GM21723 (cell line): ENCODE measurements around the gene EPM2AIP1.
A peak's percentile ranks its signal among the peaks of the same experiment; 100 is the strongest.
"Not testable (repeated sequence)": the region's sequence is repeated elsewhere in the genome, so short reads cannot be mapped to it uniquely, and the experiment has no call there.

Experiments
- ATAC-seq: cut with Tn5 transposase; IDR thresholded peaks from one replicate; pipeline ENCODE4 v1.9.1; 2021; ENCODE audit warnings: mild to moderate bottlenecking, moderate library complexity; ENCODE audit not compliant: unreplicated experiment

The EPM2AIP1 gene

DNA sequence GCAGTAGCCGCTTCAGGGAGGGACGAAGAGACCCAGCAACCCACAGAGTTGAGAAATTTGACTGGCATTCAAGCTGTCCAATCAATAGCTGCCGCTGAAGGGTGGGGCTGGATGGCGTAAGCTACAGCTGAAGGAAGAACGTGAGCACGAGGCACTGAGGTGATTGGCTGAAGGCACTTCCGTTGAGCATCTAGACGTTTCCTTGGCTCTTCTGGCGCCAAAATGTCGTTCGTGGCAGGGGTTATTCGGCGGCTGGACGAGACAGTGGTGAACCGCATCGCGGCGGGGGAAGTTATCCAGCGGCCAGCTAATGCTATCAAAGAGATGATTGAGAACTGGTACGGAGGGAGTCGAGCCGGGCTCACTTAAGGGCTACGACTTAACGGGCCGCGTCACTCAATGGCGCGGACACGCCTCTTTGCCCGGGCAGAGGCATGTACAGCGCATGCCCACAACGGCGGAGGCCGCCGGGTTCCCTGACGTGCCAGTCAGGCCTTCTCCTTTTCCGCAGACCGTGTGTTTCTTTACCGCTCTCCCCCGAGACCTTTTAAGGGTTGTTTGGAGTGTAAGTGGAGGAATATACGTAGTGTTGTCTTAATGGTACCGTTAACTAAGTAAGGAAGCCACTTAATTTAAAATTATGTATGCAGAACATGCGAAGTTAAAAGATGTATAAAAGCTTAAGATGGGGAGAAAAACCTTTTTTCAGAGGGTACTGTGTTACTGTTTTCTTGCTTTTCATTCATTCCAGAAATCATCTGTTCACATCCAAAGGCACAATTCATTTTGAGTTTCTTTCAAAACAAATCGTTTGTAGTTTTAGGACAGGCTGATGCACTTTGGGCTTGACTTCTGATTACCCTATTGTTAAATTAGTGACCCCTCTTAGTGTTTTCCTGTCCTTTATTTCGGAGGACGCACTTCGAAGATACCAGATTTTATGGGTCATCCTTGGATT is 674 bp upstream of the EPM2AIP1 start, which contains the start of gene MLH1:
TSS of gene MLH1 (plus strand) at position 193 of the 958 bp plus-strand sequence. CDS start at position 223, 30 bp downstream.
- peak; percentile 93 for ATAC-seq

DNA sequence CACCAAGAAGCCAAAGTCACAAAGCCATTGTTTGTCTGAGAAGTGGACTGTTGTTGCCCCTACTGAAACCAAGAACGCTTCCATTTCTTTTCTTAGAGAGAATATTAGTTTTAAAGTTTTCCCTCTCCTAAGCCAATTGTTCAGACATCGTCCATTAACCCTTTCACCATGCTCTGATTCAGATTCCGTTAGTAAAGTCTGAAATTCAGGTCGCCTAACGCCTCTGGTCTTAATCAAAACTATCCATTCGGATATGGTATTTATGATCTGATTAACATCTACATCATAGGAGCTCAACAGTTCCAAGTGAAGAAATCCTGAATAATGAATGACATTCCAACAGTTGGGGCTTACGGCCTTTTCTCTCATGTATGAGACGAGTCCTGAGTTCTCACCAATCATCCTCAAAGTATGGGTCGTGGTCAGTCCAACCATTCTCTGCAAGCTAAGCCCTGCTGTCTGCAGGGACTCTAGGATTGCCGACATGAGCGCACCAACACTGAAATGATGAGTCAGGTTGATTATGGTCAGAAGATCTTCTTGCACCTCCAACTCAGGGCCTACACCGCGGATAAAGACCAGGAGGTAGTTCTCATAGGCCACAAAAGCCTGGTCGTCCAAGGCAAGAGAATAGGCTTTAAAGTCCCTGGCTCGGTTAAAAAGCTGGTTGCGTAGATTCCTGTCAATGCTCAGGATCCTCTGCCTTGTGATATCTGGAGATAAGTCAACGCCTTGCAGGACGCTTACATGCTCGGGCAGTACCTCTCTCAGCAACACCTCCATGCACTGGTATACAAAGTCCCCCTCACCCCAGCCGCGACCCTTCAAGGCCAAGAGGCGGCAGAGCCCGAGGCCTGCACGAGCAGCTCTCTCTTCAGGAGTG is 767 bp downstream of the EPM2AIP1 start:
- ATAC-seq, result no peak

GRCh38 chr3:36991147-36991546 is 1.8 kb downstream of the EPM2AIP1 start:
- ATAC-seq, result no peak

GRCh38 chr3:36989568-36989967 is 3.4 kb downstream of the EPM2AIP1 start:
- no peak for ATAC-seq

DNA sequence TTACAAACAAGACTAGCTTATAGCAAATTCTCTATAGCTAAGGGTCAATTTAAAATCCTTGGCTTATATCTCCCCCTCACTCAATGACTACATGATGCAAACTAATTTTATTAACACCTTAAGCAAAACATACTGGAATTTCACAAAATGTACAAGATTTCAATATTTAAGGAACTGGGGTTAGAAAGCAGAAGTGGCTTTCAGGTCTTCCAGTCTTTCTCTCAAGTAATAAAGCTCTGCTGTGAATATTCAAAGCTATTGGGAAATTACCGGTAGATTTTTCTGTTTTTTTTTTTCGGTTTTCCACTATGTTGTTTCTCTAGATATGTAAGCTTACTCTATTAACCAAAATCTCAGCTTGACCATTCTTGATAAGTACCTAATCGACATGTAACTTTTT is 3.9 kb downstream of the EPM2AIP1 start:
- no peak for ATAC-seq

DNA sequence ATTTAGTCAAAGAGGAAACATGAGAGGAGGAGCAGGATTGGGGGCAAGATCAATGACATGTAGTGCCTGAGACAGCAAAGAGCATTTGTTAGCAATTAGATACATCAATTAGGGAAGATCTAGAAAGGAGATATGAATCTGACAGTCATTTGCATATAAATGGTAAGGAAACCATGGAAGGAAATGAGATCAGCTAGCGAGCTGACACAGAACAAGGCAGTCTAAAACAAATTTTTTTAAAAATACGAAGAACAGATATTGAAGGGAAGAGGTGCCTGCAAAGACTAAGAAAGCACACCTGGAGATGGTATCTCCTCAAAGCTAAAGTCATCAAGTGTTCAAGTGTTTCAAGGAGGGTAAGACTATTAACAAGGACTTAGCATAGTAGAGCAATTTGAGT is 4.6 kb downstream of the EPM2AIP1 start:
- no peak for ATAC-seq

DNA sequence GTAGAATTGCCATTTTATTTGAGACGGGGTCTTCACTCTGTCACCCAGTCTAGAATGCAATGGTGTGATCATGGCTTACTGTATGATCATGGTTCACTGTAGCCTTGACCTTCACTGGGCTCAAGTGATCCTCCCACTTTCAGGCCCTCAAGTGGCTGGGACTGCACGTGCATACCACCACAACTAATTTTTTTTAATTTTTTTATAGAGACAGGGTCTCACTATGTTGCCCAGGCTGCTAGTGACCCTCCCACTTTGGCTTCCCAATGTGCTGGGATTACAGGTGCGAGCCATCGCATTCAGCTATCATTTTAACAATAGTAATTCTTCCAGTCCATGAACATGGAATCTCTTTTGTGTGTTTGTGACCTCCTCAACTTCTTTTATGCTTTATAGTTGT is 11.9 kb downstream of the EPM2AIP1 start:
- no peak for ATAC-seq

- no peak for ATAC-seq
Measured at GRCh38 chr3:36973139-36973538, 19.8 kb downstream of the EPM2AIP1 start.

- no peak for ATAC-seq
Measured at GRCh38 chr3:36972163-36972562, 20.8 kb downstream of the EPM2AIP1 start.

GRCh38 chr3:36969540-36970432 is 23.1 kb downstream of the EPM2AIP1 start:
- ATAC-seq, result peak; percentile 100

DNA sequence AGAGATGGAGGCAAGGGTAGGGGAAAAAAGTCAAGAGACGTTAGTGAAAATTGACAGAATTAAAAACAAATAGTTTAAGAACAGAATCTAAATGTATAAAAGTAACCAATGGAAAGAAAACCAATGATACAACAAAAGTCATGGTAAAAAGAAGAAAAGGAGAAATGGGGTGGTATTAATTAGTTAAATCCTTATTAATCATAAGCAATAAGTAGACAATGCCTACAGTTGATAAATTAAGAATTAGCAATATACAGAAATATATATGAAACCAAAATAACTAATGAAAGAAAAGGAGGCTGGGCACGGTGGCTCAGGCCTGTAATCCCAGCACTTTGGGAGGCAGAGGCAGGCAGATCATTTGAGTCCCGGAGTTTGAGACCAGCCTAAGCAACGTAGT is 23.8 kb downstream of the EPM2AIP1 start:
- no peak for ATAC-seq

DNA sequence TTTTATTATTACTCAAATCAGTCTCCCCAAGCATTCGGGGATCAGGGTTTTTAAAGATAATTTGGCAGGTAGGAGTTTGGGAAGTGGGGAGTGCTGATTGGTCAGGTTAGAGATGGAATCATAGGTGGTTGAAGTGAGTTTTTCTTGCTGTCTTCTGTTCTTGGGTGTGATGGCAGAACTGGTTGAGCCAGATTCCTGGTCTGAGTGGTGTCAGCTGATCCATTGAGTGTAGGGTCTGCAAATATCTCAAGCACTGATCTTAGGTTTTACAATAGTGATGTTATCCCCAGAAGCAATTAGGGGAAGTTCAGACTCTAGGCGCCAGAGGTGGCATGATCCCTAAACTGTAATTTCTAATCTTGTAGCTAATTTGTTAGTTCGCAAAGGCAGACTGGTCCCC is 27.5 kb downstream of the EPM2AIP1 start:
- ATAC-seq, result no peak

DNA sequence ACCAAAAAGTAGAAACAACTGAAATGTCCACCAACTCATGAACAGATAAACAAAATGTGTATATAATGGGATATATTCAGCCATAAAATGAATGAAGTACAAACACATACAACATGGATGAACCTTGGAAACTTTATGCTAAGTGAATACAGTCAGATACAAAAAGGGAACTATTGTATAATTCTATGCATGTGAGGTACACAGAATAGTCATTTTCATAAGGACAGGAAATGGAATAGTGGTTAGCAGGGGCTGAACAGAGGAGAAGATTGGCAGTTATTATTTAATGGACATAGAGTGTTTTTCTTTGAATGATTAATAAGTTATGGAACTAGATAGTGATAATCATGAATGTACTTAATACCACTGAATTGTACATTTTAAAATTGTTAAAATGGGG is 28.1 kb downstream of the EPM2AIP1 start:
- no peak for ATAC-seq

DNA sequence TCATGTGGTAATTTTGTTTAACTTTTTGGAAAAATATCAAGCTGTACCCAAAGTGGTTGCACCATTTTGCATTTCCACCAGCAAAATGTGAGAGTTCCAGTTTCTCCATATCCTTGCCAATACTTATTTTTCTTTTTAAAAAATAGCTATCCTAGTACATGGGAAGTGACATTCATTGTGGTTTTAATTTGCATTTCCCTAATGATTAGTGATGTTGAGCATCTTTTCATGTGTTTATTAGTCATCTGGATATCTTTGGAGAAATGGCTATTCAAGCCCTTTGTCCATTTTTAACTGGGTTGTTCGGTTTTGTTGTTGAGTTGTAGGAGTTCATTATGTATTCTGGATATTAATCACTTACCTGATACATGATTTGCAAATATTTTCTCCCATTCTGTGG is 28.6 kb downstream of the EPM2AIP1 start:
- ATAC-seq, result no peak

GRCh38 chr3:36963008-36963407 is 29.9 kb downstream of the EPM2AIP1 start:
- not testable (repeated sequence) for ATAC-seq

DNA sequence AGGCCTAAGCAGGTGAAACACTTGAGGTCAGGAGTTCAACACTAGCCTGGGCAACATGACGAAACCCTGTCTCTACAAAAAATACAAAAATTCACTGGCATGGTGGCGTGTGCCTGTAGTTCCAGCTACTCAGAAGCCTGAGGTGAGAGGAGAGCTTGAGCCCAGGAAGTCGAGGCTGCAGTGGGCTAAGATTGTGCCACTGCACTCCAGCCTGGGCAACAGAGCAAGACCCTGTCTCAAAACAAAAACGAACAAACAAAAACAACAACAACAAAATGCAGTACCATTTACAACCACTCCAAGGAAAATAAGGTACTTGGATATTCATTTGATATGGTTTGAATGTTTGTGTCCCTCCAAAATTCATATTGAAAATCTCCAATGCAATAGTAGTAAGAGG is 32.4 kb downstream of the EPM2AIP1 start:
- no peak for ATAC-seq

DNA sequence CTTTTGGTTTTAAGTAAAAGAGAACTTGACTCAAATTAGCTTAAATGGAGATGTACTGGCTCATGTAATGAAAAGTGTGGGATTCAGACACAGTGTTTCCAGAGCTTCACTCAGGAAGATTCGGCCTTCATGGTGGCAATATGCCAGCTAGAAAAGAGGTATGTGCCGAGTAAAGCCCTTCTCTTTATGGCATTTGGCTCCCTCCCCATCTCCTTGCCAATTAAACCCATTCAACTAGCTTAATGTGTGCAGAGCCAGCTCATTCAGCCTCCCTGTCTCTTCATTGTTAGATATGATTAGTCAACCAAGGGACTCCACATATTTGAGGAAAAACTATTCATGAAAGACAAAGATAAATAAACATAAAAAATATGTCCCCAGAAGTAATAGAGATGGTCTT is 33.1 kb downstream of the EPM2AIP1 start:
- ATAC-seq, result no peak

- ATAC-seq, result no peak
Measured at GRCh38 chr3:36957862-36958686, 34.9 kb downstream of the EPM2AIP1 start.

- no peak for ATAC-seq
Measured at GRCh38 chr3:36957063-36957462, 35.9 kb downstream of the EPM2AIP1 start.

- no peak for ATAC-seq
Measured at GRCh38 chr3:36956155-36956554, 36.8 kb downstream of the EPM2AIP1 start.
